K562 (cell line): ENCODE results near the gene NR3C1. TPM values are rescaled to one million over a fixed set of nuclear protein-coding genes. Genes with fewer than 3 reads are reported as not detected.

Source experiments
- ATAC-seq: fragments of 200-7000 bp; cut with Tn5 transposase; 3 replicates; pipeline ENCODE4 v1.9.1; 2020; ENCODE audit warnings: moderate library complexity
- BruUV-seq: library from RNA; stranded (reverse); fragments of 400-500 nt; replicated peaks from 2 replicates; lab custom pipeline; 2021; lab: Mats Ljungman, UMichigan
- CTCF ChIA-PET: fragments of 300-600 bp; formaldehyde crosslinking; extraction: SDS; loops from one replicate; lab custom pipeline; 2021; ENCODE audit warnings: low intra/inter-chr PET ratio; lab: Yijun Ruan, JAX
- POLR2A ChIA-PET: fragments of 300-600, 350-650 bp; sonication (Branson Sonifier 250); formaldehyde crosslinking; extraction: SDS; loops from one replicate; lab custom pipeline; 2021; ENCODE audit warnings: antibody characterized with exemption, inconsistent platforms; lab: Yijun Ruan, JAX
- DNase-seq, 4 experiments: peaks; one replicate each; pipeline versions ENCODE4 v3.0.0 to v3.0.0-alpha.2; 2011 to 2018; ENCODE audit warnings: low spot score in 3 of 4, mixed read lengths in 3 of 4; ENCODE audit errors: extremely low read depth in 1 of 4
- FAIRE-seq: peaks from 2 replicates; lab custom pipeline; 2011; peaks lifted over from hg19 to GRCh38; lab: Jason Lieb, UNC
- H2AFZ ChIP-seq: 2 replicates; pipeline ENCODE4 v1.6.0; 2011; ENCODE audit warnings: low read depth, low read length, control low read depth, inconsistent platforms
- H3K27ac ChIP-seq: fragments of 200-600 bp; 3 replicates; pipeline ENCODE4 v1.8.0; 2011; ENCODE audit warnings: low read depth, mild to moderate bottlenecking, control low read depth, inconsistent platforms, low read length, moderate library complexity, mixed read lengths; ENCODE audit errors: extremely low read depth
- H3K27me3 ChIP-seq, 2 experiments: fragments of 300-600 bp in 1 of 2; 2 replicates in 1 of 2; 3 replicates in 1 of 2; pipeline versions ENCODE4 v1.6.0 to v1.8.0; 2011; ENCODE audit warnings: inconsistent platforms in 2 of 2, low read length in 2 of 2, mild to moderate bottlenecking in 1 of 2, mixed read lengths in 1 of 2, moderate library complexity in 1 of 2; ENCODE audit not compliant: control insufficient read depth in 2 of 2, insufficient read depth in 2 of 2
- H3K36me3 ChIP-seq: fragments of 300-600 bp; 3 replicates; pipeline ENCODE4 v1.8.0; 2011; ENCODE audit warnings: mild to moderate bottlenecking, low read length, inconsistent platforms; ENCODE audit not compliant: control insufficient read depth, insufficient read depth
- H3K4me1 ChIP-seq, 2 experiments: fragments of 200-600 bp in 1 of 2; replicated peaks in 1 of 2; 2 replicates in 1 of 2; 3 replicates in 1 of 2; pipeline versions ENCODE4 v1.5.1 to v1.8.0; 2011; ENCODE audit warnings: inconsistent platforms in 2 of 2, low read length in 2 of 2, mild to moderate bottlenecking in 1 of 2, mixed read lengths in 1 of 2, moderate library complexity in 1 of 2; ENCODE audit not compliant: control insufficient read depth in 2 of 2, insufficient read depth in 2 of 2
- H3K4me2 ChIP-seq: 2 replicates; pipeline ENCODE4 v1.6.1; 2011; ENCODE audit warnings: low read length, control low read depth, inconsistent platforms, mixed read lengths; ENCODE audit not compliant: insufficient read depth
- H3K4me3 ChIP-seq: fragments of 200-600 bp; sonication (generic), shearing (Covaris generic); 2 replicates; pipeline ENCODE4 v1.5.1; 2016; ENCODE audit warnings: control low read depth, inconsistent platforms
- H3K79me2 ChIP-seq: fragments of 200-600 bp; 3 replicates; pipeline ENCODE4 v1.8.0; 2011; ENCODE audit warnings: low read length, inconsistent platforms; ENCODE audit not compliant: control insufficient read depth, insufficient read depth
- H3K9ac ChIP-seq, 2 experiments: 2 replicates each; pipeline versions ENCODE4 v1.6.0 to v1.6.1; 2011; ENCODE audit warnings: low read depth in 2 of 2, low read length in 2 of 2, control low read depth in 1 of 2, inconsistent platforms in 1 of 2, mild to moderate bottlenecking in 1 of 2, mixed read lengths in 1 of 2; ENCODE audit not compliant: insufficient read depth in 1 of 2
- H3K9me1 ChIP-seq: one replicate; pipeline ENCODE4 v1.6.0; 2011; ENCODE audit warnings: inconsistent platforms, mild to moderate bottlenecking, low read length, moderate library complexity; ENCODE audit not compliant: control insufficient read depth, insufficient read depth
- H3K9me3 ChIP-seq: replicated peaks from 2 replicates; pipeline ENCODE4 v1.5.1; 2011; ENCODE audit warnings: low read depth, low read length, inconsistent platforms; ENCODE audit not compliant: control insufficient read depth, insufficient read depth
- H4K20me1 ChIP-seq: replicated peaks from 2 replicates; pipeline ENCODE4 v1.6.1; 2011; ENCODE audit warnings: low read length, inconsistent platforms, mixed read lengths; ENCODE audit not compliant: control insufficient read depth, insufficient read depth
- ATF1 ChIP-seq, 2 experiments: fragments of 450-650 bp in 1 of 2; IDR thresholded peaks; 2 replicates each; pipeline ENCODE4 v1.6.1; 2016; ENCODE audit warnings: missing compliant biosample characterization in 1 of 2, missing genetic modification characterization in 1 of 2
- FOXA1 ChIP-seq: fragments of 450-650 bp; IDR thresholded peaks from 2 replicates; pipeline ENCODE4 v1.6.1; 2016; ENCODE audit warnings: mild to moderate bottlenecking, borderline replicate concordance
- GATAD2A ChIP-seq: fragments of 450-650 bp; IDR thresholded peaks from 2 replicates; pipeline ENCODE4 v1.6.1; 2017
- ILF3 ChIP-seq: fragments of 450-650 bp; IDR thresholded peaks from 2 replicates; pipeline ENCODE4 v1.6.1; 2018; ENCODE audit warnings: antibody characterized with exemption, mild to moderate bottlenecking, moderate library complexity, borderline replicate concordance
- KLF16 ChIP-seq: IDR thresholded peaks from 2 replicates; pipeline ENCODE4 v1.6.1; 2016; ENCODE audit warnings: antibody characterized with exemption
- MAFG ChIP-seq: fragments of 450-650 bp; conservative IDR thresholded peaks from 2 replicates; pipeline ENCODE4 v1.6.1; 2016; ENCODE audit warnings: missing genetic modification characterization, missing compliant biosample characterization
- NFATC3 ChIP-seq: fragments of 450-650 bp; IDR thresholded peaks from 2 replicates; pipeline ENCODE4 v1.6.1; 2017; ENCODE audit warnings: mild to moderate bottlenecking
- POLR2H ChIP-seq: IDR thresholded peaks from 2 replicates; pipeline ENCODE4 v1.6.1; 2016; ENCODE audit warnings: missing genetic modification characterization, low read depth, mild to moderate bottlenecking, control low read depth, missing compliant biosample characterization, moderate library complexity
- RFX7 ChIP-seq: fragments of 250-450 bp; sonication (Bioruptor Pico); IDR thresholded peaks from 2 replicates; pipeline ENCODE4 v1.5.1; 2021; ENCODE audit warnings: mild to moderate bottlenecking
- SAFB ChIP-seq: fragments of 200-400 bp; formaldehyde crosslinking; IDR thresholded peaks from 2 replicates; pipeline ENCODE4 v1.6.1; 2017; ENCODE audit warnings: low read depth, low read length, borderline replicate concordance
- SMAD4 ChIP-seq: fragments of 250-450 bp; sonication (Bioruptor Pico); conservative IDR thresholded peaks from 2 replicates; pipeline ENCODE4 v1.8.0; 2021; ENCODE audit warnings: inconsistent platforms, mild to moderate bottlenecking, moderate library complexity
- XRCC3 ChIP-seq: fragments of 450-650 bp; IDR thresholded peaks from 2 replicates; pipeline ENCODE4 v1.6.1; 2017; ENCODE audit warnings: mild to moderate bottlenecking, moderate library complexity
- ZC3H4 ChIP-seq: sonication (generic); formaldehyde crosslinking; IDR thresholded peaks from 2 replicates; pipeline ENCODE4 v1.9.0; 2021; ENCODE audit warnings: missing genetic modification reagents, borderline replicate concordance
- ZC3H8 ChIP-seq: fragments of 450-650 bp; IDR thresholded peaks from 2 replicates; pipeline ENCODE4 v1.6.1; 2017
- ZNF518B ChIP-seq: fragments of 250-450 bp; sonication (Bioruptor Pico); IDR thresholded peaks from 2 replicates; pipeline ENCODE4 v1.5.0; 2021; ENCODE audit warnings: mild to moderate bottlenecking, moderate library complexity
- WGBS: fragments of 100-300 bp; shearing (Covaris generic); methylation state at CpG from one replicate; pipeline ENCODE4 v1.1.6; 2016; ENCODE audit warnings: low coverage, mixed read lengths; ENCODE audit not compliant: insufficient coverage; ENCODE audit errors: missing lambda C conversion rate; 5-methylcytosine and 5-hydroxymethylcytosine counted together
- in situ Hi-C: fragments of 300-500 bp; cut with MboI; formaldehyde crosslinking; loops from 4 replicates; pipeline ENCODE4 v1.15.0; 2018; ENCODE audit warnings: inconsistent platforms, mixed read lengths
- intact Hi-C: fragments of 100-400 bp; cut with micrococcal nuclease; formaldehyde crosslinking; loops from 2 replicates; pipeline ENCODE4 v1.14.2; 2022
- polyA plus RNA-seq, 8 experiments: library from polyadenylated mRNA; depleted of rRNA in 4 of 8; stranded (reverse) in 5 of 8; unstranded in 3 of 8; fragments of >200 nt; fragmentation: Nextera tagmentation in 2 of 8; fragmentation: Illumina TruSeq in 1 of 8; extraction: Ambion mirVana in 2 of 8; extraction: Trizol in 1 of 8; gene quantifications; 2 replicates each; pipeline versions ENCODE4 v1.2.1 to v1.2.3, GENCODE V29; 2011 to 2014; ENCODE audit warnings: inconsistent platforms in 1 of 8, missing spikeins in 1 of 8
- total RNA-seq, 7 experiments: library from RNA; depleted of rRNA in 6 of 7; stranded (reverse); fragments of >200 nt in 6 of 7; fragmentation: Illumina TruSeq in 2 of 7; extraction: Trizol in 2 of 7; gene quantifications; 2 replicates each; pipeline versions ENCODE4 v1.2.1 to v1.2.3, GENCODE V29; 2011 to 2021; ENCODE audit warnings: low replicate concordance in 1 of 7
- TF ChIP-seq, protein P1 (sequence below), 2 experiments: IDR thresholded peaks in 1 of 2; conservative IDR thresholded peaks in 1 of 2; 2 replicates each; pipeline ENCODE4 v1.6.1; 2016; ENCODE audit warnings: low read depth in 2 of 2, mild to moderate bottlenecking in 1 of 2, missing compliant biosample characterization in 1 of 2, missing genetic modification characterization in 1 of 2, moderate library complexity in 1 of 2

NR3C1 gene
- total and polyA plus RNA-seq, 9 of the 15 experiments (the other 6 are each of a cell fraction or from before 2014, with no cell fraction given): 8.2 to 36.0 (median 15.0) TPM

GRCh38 chr5:143433670-143434069 is 30.2 kb upstream of the NR3C1 start:
- DNase-seq (no peak), ATAC-seq (no peak), FAIRE-seq (no peak)
- intact Hi-C loops (no loop called here), in situ Hi-C loops (no loop called here)
- H3K9me1 ChIP-seq: no peaks in the 10 kb centered on the region
- no peak overlapping the region for H3K27ac ChIP-seq
- no peak overlapping the region for H3K4me2 ChIP-seq
- no peaks in the 10 kb centered on the region for H3K79me2 ChIP-seq
- no peaks in the 10 kb centered on the region for H3K36me3 ChIP-seq
- no peak overlapping the region for H2AFZ ChIP-seq
- H3K4me3 ChIP-seq: no peak overlapping the region
- BruUV-seq: no TSS peak
- CTCF ChIA-PET: no interaction called here
- no peaks in the 10 kb centered on the region for H3K9me3 ChIP-seq
- WGBS: 0% methylated on average over 2 of the region's 2 CpGs
- no peaks in the 10 kb centered on the region; a peak in 1 of 5 replicates for H3K4me1 ChIP-seq
- peaks cover 2 to 13% of the 10 kb centered on the region in 2 experiments; a peak in 2 of 5 replicates for H3K27me3 ChIP-seq
- POLR2A ChIA-PET: interaction anchor here (0.6 to 1.0 kb wide), 2 partner anchors 9 to 229 kb away, joined by 3 read pairs; no protein-coding TSS in a partner anchor
- no peak overlapping the region for H3K9ac ChIP-seq
- H4K20me1 ChIP-seq: no peaks in the 10 kb centered on the region
- TF ChIP-seq ILF3 (no peak), KLF16 (no peak), POLR2H (tag) (no peak), MAFG (tag) (no peak), ZNF518B (CRISPR knock-in tag) (no peak), ATF1 (CRISPR knock-in tag; IDR thresholded peaks at IDR 0.05) (no peak), ATF1 (tag; IDR thresholded peaks at IDR 0.05) (no peak), XRCC3 (no peak), FOXA1 (no peak), RFX7 (CRISPR knock-in tag) (no peak), SMAD4 (no peak), ZC3H4 (CRISPR knock-in tag) (no peak), GATAD2A (no peak), NFATC3 (no peak), ZC3H8 (no peak), SAFB (no peak)
- TF ChIP-seq, protein P1, sequence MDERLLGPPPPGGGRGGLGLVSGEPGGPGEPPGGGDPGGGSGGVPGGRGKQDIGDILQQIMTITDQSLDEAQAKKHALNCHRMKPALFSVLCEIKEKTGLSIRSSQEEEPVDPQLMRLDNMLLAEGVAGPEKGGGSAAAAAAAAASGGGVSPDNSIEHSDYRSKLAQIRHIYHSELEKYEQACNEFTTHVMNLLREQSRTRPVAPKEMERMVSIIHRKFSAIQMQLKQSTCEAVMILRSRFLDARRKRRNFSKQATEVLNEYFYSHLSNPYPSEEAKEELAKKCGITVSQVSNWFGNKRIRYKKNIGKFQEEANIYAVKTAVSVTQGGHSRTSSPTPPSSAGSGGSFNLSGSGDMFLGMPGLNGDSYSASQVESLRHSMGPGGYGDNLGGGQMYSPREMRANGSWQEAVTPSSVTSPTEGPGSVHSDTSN (CRISPR knock-in tag; IDR thresholded peaks at IDR 0.05; ENCODE audit: low read depth): no peak
- TF ChIP-seq, protein P1 (tag; conservative IDR thresholded peaks at IDR 0.05; ENCODE audit: low read depth): no peak
